ENCODE results near the gene SFI1.
"Not testable (repeated sequence)": the region's sequence is repeated elsewhere in the genome, so short reads cannot be mapped to it uniquely, and the experiment has no call there.

Gene SFI1

DNA sequence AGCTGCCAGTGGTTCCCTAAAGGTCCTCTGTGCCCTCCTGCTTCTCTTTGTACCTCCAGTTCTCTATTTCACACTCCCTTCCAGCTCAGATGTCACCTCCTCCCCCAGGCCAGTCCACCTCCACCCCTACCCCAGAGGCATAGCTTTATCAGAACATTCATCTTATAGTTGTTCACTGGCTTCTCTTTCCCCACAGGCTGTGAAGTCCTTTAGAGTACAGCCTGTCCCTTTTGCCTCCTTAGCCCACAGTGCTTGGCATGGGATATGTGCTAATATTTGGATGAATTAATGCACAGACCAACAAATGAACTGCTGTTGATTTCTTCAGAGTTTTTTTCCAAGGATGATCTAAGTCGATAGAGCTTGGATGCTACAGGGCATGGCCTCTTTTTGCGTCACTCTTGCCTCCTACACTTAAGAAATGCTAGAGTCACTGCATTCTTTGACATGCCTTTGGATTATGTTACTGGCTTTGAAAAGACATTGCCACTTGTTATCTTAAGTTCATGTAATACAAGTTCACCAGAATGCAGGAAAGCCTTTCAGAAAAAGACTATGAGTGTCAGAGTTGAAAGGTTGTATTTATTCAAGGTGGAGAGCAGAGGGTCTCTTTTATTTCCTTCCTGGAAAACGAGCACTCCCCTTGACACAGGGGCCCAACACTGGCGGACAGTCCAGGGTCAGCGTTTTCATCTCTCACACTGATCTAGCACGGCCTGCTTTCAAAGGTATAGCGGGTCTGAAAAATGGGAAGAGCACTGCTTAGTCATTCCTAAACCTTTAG is 90.0 kb downstream of the SFI1 start:
- H3K9me3 ChIP-seq (ENCODE audit: insufficient read depth, low read depth, low read length): no peaks in the 10 kb centered on the region
- H4K20me1 ChIP-seq (ENCODE audit: insufficient read depth, low read length, poor library complexity, severe bottlenecking): no peaks in the 10 kb centered on the region
- no peaks in the 10 kb centered on the region for H3K27me3 ChIP-seq (ENCODE audit: insufficient read depth, low read length, poor library complexity, severe bottlenecking)
- H3K79me2 ChIP-seq (ENCODE audit: insufficient read depth, low read length): no peaks in the 10 kb centered on the region
- no peak overlapping the region for H3K9ac ChIP-seq (ENCODE audit: low read depth, low read length, poor library complexity, severe bottlenecking)
- no peak overlapping the region for H2AFZ ChIP-seq (ENCODE audit: low read length)
- no peaks in the 10 kb centered on the region for H3F3A ChIP-seq (ENCODE audit: low read depth)
- no peak overlapping the region for H3K4me3 ChIP-seq (ENCODE audit: low read length, poor library complexity, severe bottlenecking)
- no peak overlapping the region for H3K4me2 ChIP-seq (ENCODE audit: low read depth, low read length, poor library complexity, severe bottlenecking)
- TF ChIP-seq CTCF (conservative IDR thresholded peaks at IDR 0.05; ENCODE audit: low read length) (no peak), EZH2phosphoT487 (IDR thresholded peaks at IDR 0.05; ENCODE audit: borderline replicate concordance) (no peak)
- H3K9me2 ChIP-seq (replicated peaks; ENCODE audit: low read depth, low read length): no peaks in the 10 kb centered on the region
- H3K4me1 ChIP-seq (ENCODE audit: insufficient read depth, low read length, poor library complexity, severe bottlenecking): no peaks in the 10 kb centered on the region
- H3K36me3 ChIP-seq (ENCODE audit: insufficient read depth, low read length): peaks cover 32% of the 10 kb centered on the region; the same call in 1 of the 2 replicates

DNA sequence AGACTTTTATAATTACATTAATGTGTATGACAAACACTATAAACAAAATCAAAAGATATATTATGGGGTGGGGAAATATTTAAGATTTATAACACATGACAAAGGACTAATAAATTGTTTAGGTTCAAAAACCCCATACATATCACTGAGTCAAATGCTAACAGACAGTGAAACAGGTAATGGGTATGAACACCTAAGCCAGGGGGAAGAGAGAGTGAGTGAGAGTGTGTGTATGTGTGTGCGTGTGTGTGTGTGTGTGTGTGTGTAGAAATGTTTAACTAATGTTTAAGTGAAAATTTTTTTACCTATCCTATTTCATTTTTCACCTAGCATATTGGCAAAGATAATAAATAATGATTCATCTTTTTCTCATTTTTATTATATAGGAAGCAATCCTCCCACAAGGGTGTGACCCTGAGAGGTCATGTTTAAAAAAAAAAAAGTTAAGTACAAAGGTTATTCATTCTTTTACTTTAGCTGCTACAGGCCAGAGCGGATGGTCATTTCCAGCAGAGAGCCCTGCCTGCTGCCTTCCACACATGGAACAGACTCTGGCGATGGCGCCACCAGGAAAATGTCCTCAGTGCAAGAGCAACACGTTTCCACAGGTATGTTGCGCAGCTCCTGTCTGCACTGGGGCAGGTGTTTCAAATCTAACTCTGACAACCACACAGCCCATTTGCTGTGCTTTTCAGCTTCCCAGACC is 92.8 kb downstream of the SFI1 start:
- H2AFZ ChIP-seq (ENCODE audit: low read length): no peak overlapping the region
- H3K36me3 ChIP-seq (ENCODE audit: insufficient read depth, low read length): peaks cover 27% of the 10 kb centered on the region; the same call in 1 of the 2 replicates
- no peak overlapping the region for H3K9ac ChIP-seq (ENCODE audit: low read depth, low read length, poor library complexity, severe bottlenecking)
- no peaks in the 10 kb centered on the region for H3K27me3 ChIP-seq (ENCODE audit: insufficient read depth, low read length, poor library complexity, severe bottlenecking)
- H3K9me3 ChIP-seq (ENCODE audit: insufficient read depth, low read depth, low read length): no peaks in the 10 kb centered on the region
- H3F3A ChIP-seq (ENCODE audit: low read depth): no peaks in the 10 kb centered on the region
- no peak overlapping the region for H3K4me3 ChIP-seq (ENCODE audit: low read length, poor library complexity, severe bottlenecking)
- TF ChIP-seq CTCF (conservative IDR thresholded peaks at IDR 0.05; ENCODE audit: low read length) (no peak), EZH2phosphoT487 (IDR thresholded peaks at IDR 0.05; ENCODE audit: borderline replicate concordance) (no peak)
- H4K20me1 ChIP-seq (ENCODE audit: insufficient read depth, low read length, poor library complexity, severe bottlenecking): no peaks in the 10 kb centered on the region
- no peak overlapping the region for H3K4me2 ChIP-seq (ENCODE audit: low read depth, low read length, poor library complexity, severe bottlenecking)
- no peaks in the 10 kb centered on the region for H3K79me2 ChIP-seq (ENCODE audit: insufficient read depth, low read length)
- H3K9me2 ChIP-seq (replicated peaks; ENCODE audit: low read depth, low read length): no peaks in the 10 kb centered on the region
- H3K4me1 ChIP-seq (ENCODE audit: insufficient read depth, low read length, poor library complexity, severe bottlenecking): no peaks in the 10 kb centered on the region

GRCh38 chr22:31590161-31590560 is 93.8 kb downstream of the SFI1 start:
- not testable (repeated sequence) for H3K4me1 ChIP-seq (ENCODE audit: insufficient read depth, low read length, poor library complexity, severe bottlenecking); H3K4me3 ChIP-seq (ENCODE audit: low read length, poor library complexity, severe bottlenecking); H3K79me2 ChIP-seq (ENCODE audit: insufficient read depth, low read length); H3K27me3 ChIP-seq (ENCODE audit: insufficient read depth, low read length, poor library complexity, severe bottlenecking); H3K9ac ChIP-seq (ENCODE audit: low read depth, low read length, poor library complexity, severe bottlenecking); H3K9me3 ChIP-seq (ENCODE audit: insufficient read depth, low read depth, low read length); H2AFZ ChIP-seq (ENCODE audit: low read length); H4K20me1 ChIP-seq (ENCODE audit: insufficient read depth, low read length, poor library complexity, severe bottlenecking); H3F3A ChIP-seq (ENCODE audit: low read depth); H3K9me2 ChIP-seq (replicated peaks; ENCODE audit: low read depth, low read length); H3K4me2 ChIP-seq (ENCODE audit: low read depth, low read length, poor library complexity, severe bottlenecking)
- peaks cover 22% of the 10 kb centered on the region; the same call in 1 of the 2 replicates for H3K36me3 ChIP-seq (ENCODE audit: insufficient read depth, low read length)

All from Loucy (cell line).